H9 (cell line): ENCODE measurements around the gene NT5DC3. TPM values are rescaled to one million over a fixed set of nuclear protein-coding genes. Genes with fewer than 3 reads are reported as not detected.

Source experiments
- DNase-seq: peaks from one replicate; pipeline ENCODE4 v3.0.0-alpha.2; 2017
- H2AFZ ChIP-seq: one replicate; pipeline ENCODE4 v1.6.1; 2013; ENCODE audit warnings: mild to moderate bottlenecking, low read length, control low read depth, moderate library complexity
- H2AK5ac ChIP-seq: 2 replicates; pipeline ENCODE4 v1.6.1; 2013; ENCODE audit warnings: low read length, control low read depth, mixed read lengths; ENCODE audit not compliant: insufficient read length
- H2BK120ac ChIP-seq: one replicate; pipeline ENCODE4 v1.6.1; 2013; ENCODE audit warnings: low read depth, mild to moderate bottlenecking, low read length, control low read depth, inconsistent platforms; ENCODE audit not compliant: poor library complexity, severe bottlenecking
- H2BK12ac ChIP-seq: 2 replicates; pipeline ENCODE4 v1.6.1; 2013; ENCODE audit warnings: low read length, control low read depth, mixed read lengths, low read depth; ENCODE audit not compliant: insufficient read length
- H2BK15ac ChIP-seq: 2 replicates; pipeline ENCODE4 v1.6.1; 2013; ENCODE audit warnings: low read depth, low read length, control low read depth
- H2BK20ac ChIP-seq: one replicate; pipeline ENCODE4 v1.6.1; 2013; ENCODE audit warnings: low read depth, mild to moderate bottlenecking, low read length, control low read depth, inconsistent platforms; ENCODE audit not compliant: poor library complexity, severe bottlenecking
- H2BK5ac ChIP-seq: 2 replicates; pipeline ENCODE4 v1.6.1; 2013; ENCODE audit warnings: low read length, control low read depth, mixed read lengths; ENCODE audit not compliant: insufficient read length
- H3K14ac ChIP-seq: 2 replicates; pipeline ENCODE4 v1.6.1; 2013; ENCODE audit warnings: low read length, control low read depth; ENCODE audit not compliant: insufficient read depth
- H3K18ac ChIP-seq: 2 replicates; pipeline ENCODE4 v1.6.1; 2013; ENCODE audit warnings: low read depth, mild to moderate bottlenecking, mixed read lengths, low read length, control low read depth; ENCODE audit not compliant: insufficient read length
- H3K23ac ChIP-seq: 2 replicates; pipeline ENCODE4 v1.6.1; 2013; ENCODE audit warnings: low read length, control low read depth, mixed read lengths, low read depth; ENCODE audit not compliant: insufficient read length
- H3K23me2 ChIP-seq: 2 replicates; pipeline ENCODE4 v1.6.1; 2013; ENCODE audit warnings: low read depth, mild to moderate bottlenecking, mixed read lengths, low read length, control low read depth; ENCODE audit not compliant: insufficient read length, poor library complexity, severe bottlenecking
- H3K27ac ChIP-seq: 2 replicates; pipeline ENCODE4 v1.5.1; 2013; ENCODE audit warnings: low read length, control low read depth, mixed read lengths, low read depth; ENCODE audit not compliant: insufficient read length
- H3K27me3 ChIP-seq: 2 replicates; pipeline ENCODE4 v1.6.1; 2013; ENCODE audit warnings: low read length, control low read depth, inconsistent platforms; ENCODE audit not compliant: insufficient read depth
- H3K4ac ChIP-seq: 2 replicates; pipeline ENCODE4 v1.6.1; 2013; ENCODE audit warnings: low read depth, mild to moderate bottlenecking, control low read depth, inconsistent platforms, low read length, moderate library complexity
- H3K4me1 ChIP-seq: 2 replicates; pipeline ENCODE4 v1.6.1; 2013; ENCODE audit warnings: low read length, control low read depth, inconsistent platforms; ENCODE audit not compliant: insufficient read depth
- H3K4me2 ChIP-seq: 2 replicates; pipeline ENCODE4 v1.6.1; 2013; ENCODE audit warnings: low read length, control low read depth, mixed read lengths; ENCODE audit not compliant: insufficient read length, insufficient read depth
- H3K56ac ChIP-seq: 2 replicates; pipeline ENCODE4 v1.6.1; 2013; ENCODE audit warnings: low read depth, mild to moderate bottlenecking, mixed read lengths, low read length, control low read depth; ENCODE audit not compliant: insufficient read length
- H3K79me1 ChIP-seq: 2 replicates; pipeline ENCODE4 v1.6.1; 2013; ENCODE audit warnings: low read depth, mild to moderate bottlenecking, moderate library complexity, low read length, control low read depth, inconsistent platforms; ENCODE audit not compliant: insufficient read depth, poor library complexity, severe bottlenecking
- H3K79me2 ChIP-seq: 2 replicates; pipeline ENCODE4 v1.6.1; 2013; ENCODE audit warnings: low read length, control low read depth, inconsistent platforms; ENCODE audit not compliant: insufficient read depth
- H3K9ac ChIP-seq: 2 replicates; pipeline ENCODE4 v1.6.1; 2013; ENCODE audit warnings: low read length, control low read depth, mixed read lengths; ENCODE audit not compliant: insufficient read length; ENCODE audit errors: extremely low read depth
- H3K9me3 ChIP-seq: one replicate; pipeline ENCODE4 v1.6.1; 2013; ENCODE audit warnings: low read depth, low read length, inconsistent platforms; ENCODE audit not compliant: control insufficient read depth
- H3T11ph ChIP-seq: one replicate; pipeline ENCODE4 v1.6.1; 2013; ENCODE audit warnings: mild to moderate bottlenecking, low read length, control low read depth, inconsistent platforms
- H4K20me1 ChIP-seq: one replicate; pipeline ENCODE4 v1.6.1; 2013; ENCODE audit not compliant: control insufficient read depth, insufficient read length, insufficient read depth
- H4K5ac ChIP-seq: 2 replicates; pipeline ENCODE4 v1.6.1; 2013; ENCODE audit warnings: low read depth, mild to moderate bottlenecking, mixed read lengths, low read length, control low read depth; ENCODE audit not compliant: insufficient read length
- H4K8ac ChIP-seq: replicated peaks from 2 replicates; pipeline ENCODE4 v1.6.1; 2013; ENCODE audit warnings: low read length, control low read depth, mixed read lengths, low read depth; ENCODE audit not compliant: insufficient read length
- H4K91ac ChIP-seq: 2 replicates; pipeline ENCODE4 v1.6.1; 2013; ENCODE audit warnings: low read depth, mild to moderate bottlenecking, moderate library complexity, mixed read lengths, low read length, control low read depth; ENCODE audit not compliant: insufficient read length
- H3K27ac Mint-ChIP-seq, 3 experiments: 2 replicates in 2 of 3; 3 replicates in 1 of 3; pipeline ENCODE4 v1.8.0; 2020 to 2021; ENCODE audit warnings: mixed read lengths in 3 of 3, mild to moderate bottlenecking in 1 of 3, moderate library complexity in 1 of 3
- H3K27me3 Mint-ChIP-seq: 2 replicates; pipeline ENCODE4 v1.8.0; 2021; ENCODE audit warnings: low read depth, mild to moderate bottlenecking, moderate library complexity, mixed read lengths
- H3K36me3 Mint-ChIP-seq, 3 experiments: 2 replicates in 2 of 3; 3 replicates in 1 of 3; pipeline ENCODE4 v1.8.0; 2020 to 2021; ENCODE audit warnings: low read depth in 3 of 3, mixed read lengths in 3 of 3; ENCODE audit not compliant: insufficient read depth in 1 of 3
- H3K4me1 Mint-ChIP-seq, 2 experiments: 2 replicates each; pipeline ENCODE4 v1.8.0; 2020; ENCODE audit warnings: mixed read lengths in 2 of 2
- H3K4me3 Mint-ChIP-seq, 2 experiments: 2 replicates in 1 of 2; 3 replicates in 1 of 2; pipeline ENCODE4 v1.8.0; 2020 to 2021; ENCODE audit warnings: mild to moderate bottlenecking in 2 of 2, mixed read lengths in 2 of 2, moderate library complexity in 1 of 2
- H3K9me3 Mint-ChIP-seq, 2 experiments: 2 replicates in 1 of 2; 3 replicates in 1 of 2; pipeline ENCODE4 v1.8.0; 2020; ENCODE audit warnings: mild to moderate bottlenecking in 2 of 2, mixed read lengths in 2 of 2, moderate library complexity in 1 of 2
- CTCF ChIP-seq: fragments of 200-600 bp; sonication (generic); conservative IDR thresholded peaks from 3 replicates; pipeline ENCODE4 v1.8.0; 2021; ENCODE audit warnings: antibody characterized with exemption, mild to moderate bottlenecking
- WGBS: extraction: QIAGEN DNeasy Blood & Tissue Kit; methylation state at CpG from one replicate; pipeline ENCODE4 v1.1.7; 2013; ENCODE audit warnings: missing lambda C conversion rate, low lambda C conversion rate, mixed read lengths; ENCODE audit not compliant: insufficient read length; ENCODE audit errors: extremely low coverage; 5-methylcytosine and 5-hydroxymethylcytosine counted together
- total RNA-seq: library from RNA; stranded (reverse); gene quantifications from 2 replicates; pipeline ENCODE4 v1.2.1, GENCODE V29; 2021

Gene NT5DC3
- total RNA-seq, 1 experiment from 2014 or later, result 13.6 TPM

GRCh38 chr12:103816663-103817062 is 24.4 kb downstream of the NT5DC3 start:
- no peak overlapping the region for H3K18ac ChIP-seq
- no peak overlapping the region for H3K9ac ChIP-seq
- no peak overlapping the region for H4K91ac ChIP-seq
- H4K5ac ChIP-seq, result no peak overlapping the region
- H3K4ac ChIP-seq, result no peak overlapping the region
- H3K36me3 Mint-ChIP-seq, result peaks cover 10 to 30% (median 25%) of the 10 kb centered on the region in 3 experiments
- peaks cover 4 to 5% of the 10 kb centered on the region in 2 experiments; a peak in 3 of 5 replicates for H3K9me3 Mint-ChIP-seq
- no peak overlapping the region for H2AFZ ChIP-seq
- H3K23me2 ChIP-seq, result no peaks in the 10 kb centered on the region
- no peak overlapping the region for H3K27ac Mint-ChIP-seq
- no peak overlapping the region for H3K4me2 ChIP-seq
- no peak overlapping the region for H3K14ac ChIP-seq
- DNase-seq, result no peak
- H3K4me1 ChIP-seq, result no peaks in the 10 kb centered on the region
- no peak overlapping the region for H3K23ac ChIP-seq
- no peak overlapping the region for H2BK5ac ChIP-seq
- H3K56ac ChIP-seq, result no peak overlapping the region
- H2BK120ac ChIP-seq, result no peak overlapping the region
- H3K4me1 Mint-ChIP-seq, result 0 out of 4 replicates have a peak, but pooled peaks cover 0 to 4% of the 10 kb centered on the region in 2 experiments
- no peak overlapping the region for H3T11ph ChIP-seq
- H2BK15ac ChIP-seq, result no peak overlapping the region
- H3K27me3 ChIP-seq, result no peaks in the 10 kb centered on the region
- H2BK12ac ChIP-seq, result no peak overlapping the region
- H4K8ac ChIP-seq, result no peak overlapping the region
- H3K79me1 ChIP-seq, result peaks cover 6% of the 10 kb centered on the region
- H4K20me1 ChIP-seq, result no peaks in the 10 kb centered on the region
- H3K27me3 Mint-ChIP-seq, result no peaks in the 10 kb centered on the region
- no CpG with 5 or more reads among the region's 1 CpG for WGBS
- no peak overlapping the region for H2AK5ac ChIP-seq
- no peak overlapping the region for H3K4me3 Mint-ChIP-seq
- TF ChIP-seq CTCF, result no peak
- H2BK20ac ChIP-seq, result no peak overlapping the region
- peaks cover 5% of the 10 kb centered on the region; the same call in 1 of the 2 replicates for H3K79me2 ChIP-seq
- no peak overlapping the region for H3K27ac ChIP-seq
- H3K9me3 ChIP-seq, result no peaks in the 10 kb centered on the region
